ENCODE data around the gene GALNT3. TPM values are rescaled to one million over a fixed set of nuclear protein-coding genes. Genes with fewer than 3 reads are reported as not detected.

GALNT3 gene
- total and polyA plus RNA-seq, 2 of the 8 experiments (the other 6 are each of a cell fraction or from before 2014, with no cell fraction given) = 3.4 to 23.6 TPM

GRCh38 chr2:165791421-165792103, 2.5 kb downstream of the GALNT3 start (continued):
- TF ChIP-seq GTF2F1 (IDR thresholded peaks at IDR 0.05; ENCODE audit: borderline replicate concordance, low read depth, low read length) = no peak
- no peak for TF ChIP-seq EGR1 (IDR thresholded peaks at IDR 0.05; ENCODE audit: borderline replicate concordance, low read depth, low read length)
